H1 (cell line): ENCODE data around the gene NGEF. TPM values are rescaled to one million over a fixed set of nuclear protein-coding genes. Genes with fewer than 3 reads are reported as not detected.

Experiments used
- ASH2L ChIP-seq: fragments of 200-600, 300-600 bp; sonication (generic); IDR thresholded peaks from one replicate; pipeline ENCODE4 v1.7.1; 2017; ENCODE audit warnings: low read length
- ATF3 ChIP-seq: IDR thresholded peaks from 2 replicates; pipeline ENCODE4 v1.6.1; 2011; ENCODE audit warnings: low read depth, mild to moderate bottlenecking, low read length; ENCODE audit not compliant: insufficient read depth
- BCL11A ChIP-seq, 2 experiments: IDR thresholded peaks; one replicate each; pipeline ENCODE4 v1.6.1; 2011; ENCODE audit warnings: low read depth in 2 of 2, low read length in 2 of 2, mild to moderate bottlenecking in 2 of 2
- CHD1 ChIP-seq: IDR thresholded peaks from 2 replicates; pipeline ENCODE4 v1.6.1; 2012; ENCODE audit warnings: low read depth, low read length, improper control_type of control experiment
- FOSL1 ChIP-seq: IDR thresholded peaks from 2 replicates; pipeline ENCODE4 v1.6.1; 2011; ENCODE audit warnings: mild to moderate bottlenecking, low read depth, low read length, moderate library complexity; ENCODE audit not compliant: insufficient read depth
- GABPA ChIP-seq: IDR thresholded peaks from 2 replicates; pipeline ENCODE4 v1.6.1; 2011; ENCODE audit warnings: mild to moderate bottlenecking, low read length, moderate library complexity, borderline replicate concordance; ENCODE audit not compliant: insufficient read depth
- HDAC2 ChIP-seq, 2 experiments: fragments of 300-600 bp in 1 of 2; sonication (generic) in 1 of 2; IDR thresholded peaks; 2 replicates each; pipeline ENCODE4 v1.6.1; 2011 to 2012; ENCODE audit warnings: low read depth in 2 of 2, low read length in 2 of 2, mild to moderate bottlenecking in 2 of 2, moderate library complexity in 2 of 2, borderline replicate concordance in 1 of 2, inconsistent platforms in 1 of 2
- RBBP5 ChIP-seq: IDR thresholded peaks from 2 replicates; pipeline ENCODE4 v1.7.1; 2012; ENCODE audit warnings: low read depth, mild to moderate bottlenecking, inconsistent platforms, low read length, moderate library complexity, borderline replicate concordance
- YY1 ChIP-seq: IDR thresholded peaks from 2 replicates; pipeline ENCODE4 v1.6.1; 2011; ENCODE audit warnings: low read depth, mild to moderate bottlenecking, low read length
- polyA plus RNA-seq, 7 experiments: library from polyadenylated mRNA; depleted of rRNA in 3 of 7; stranded (reverse) in 5 of 7; unstranded in 2 of 7; fragments of >200 nt in 5 of 7; fragments of 200-250 nt in 2 of 7; gene quantifications; 1 replicate in 5 of 7; 2 replicates in 1 of 7; 4 replicates in 1 of 7; pipeline versions ENCODE4 v1.2.1 to v1.2.3, GENCODE V29; 2011 to 2013; ENCODE audit warnings: missing spikeins in 2 of 7, mixed read lengths in 2 of 7
- total RNA-seq: library from RNA; stranded (reverse); fragmentation: NEBNext Ultra II Directional; extraction: Animal tissue kit (Norgen Biotek cat#: 25700); gene quantifications from 2 replicates; pipeline ENCODE4 v1.2.1, GENCODE V29; 2021

NGEF gene
- total and polyA plus RNA-seq, 2 of the 8 experiments (the other 6 are each of a cell fraction or from before 2014, with no cell fraction given): 2.7 to 3.2 TPM

- TF ChIP-seq FOSL1 (no peak), HDAC2 (IDR thresholded peaks at IDR 0.05; ENCODE audit: borderline replicate concordance in 1 of 2, low read depth in 2 of 2, low read length in 2 of 2) (no peak), BCL11A (IDR thresholded peaks at IDR 0.05; ENCODE audit: low read depth in 2 of 2, low read length in 2 of 2) (no peak), YY1 (no peak), CHD1 (no peak), RBBP5 (no peak), GABPA (no peak), ATF3 (no peak), ASH2L (no peak)
Observed at GRCh38 chr2:233013027-233013461, at the start of gene NGEF (continued).
